GM18505 (cell line): ENCODE results near the gene ASPHD2.

Experiments used
- ATAC-seq: cut with Tn5 transposase; IDR thresholded peaks from one replicate; pipeline ENCODE4 v1.9.1; 2021; ENCODE audit not compliant: unreplicated experiment
- POLR2A ChIP-seq: IDR thresholded peaks from 4 replicates; pipeline ENCODE4 v1.6.1; 2011; ENCODE audit warnings: borderline replicate concordance; ENCODE audit not compliant: insufficient read depth, insufficient read length; ENCODE audit errors: extremely low read depth

ASPHD2 gene

GRCh38 chr22:26479792-26480610 lies 50.9 kb downstream of the ASPHD2 start:
- ATAC-seq = no peak
- no peak for TF ChIP-seq POLR2A

- ATAC-seq = no peak
- no peak for TF ChIP-seq POLR2A
Observed at GRCh38 chr22:26480611-26480932, 51.5 kb downstream of the ASPHD2 start.

GRCh38 chr22:26481112-26481693 lies 52.1 kb downstream of the ASPHD2 start:
- no peak for TF ChIP-seq POLR2A
- no peak for ATAC-seq

GRCh38 chr22:26481694-26482093 lies 52.6 kb downstream of the ASPHD2 start:
- peak; percentile 38 for TF ChIP-seq POLR2A
- no peak for ATAC-seq

- no peak for ATAC-seq
- no peak for TF ChIP-seq POLR2A
Observed at GRCh38 chr22:26482161-26482560, 53.1 kb downstream of the ASPHD2 start.

- TF ChIP-seq POLR2A = no peak
- ATAC-seq = no peak
Observed at GRCh38 chr22:26483043-26483438, 54.0 kb downstream of the ASPHD2 start.

- peak; percentile 69 for ATAC-seq
Observed at GRCh38 chr22:26483439-26484359, 54.6 kb downstream of the ASPHD2 start, which contains the start of the genes HPS4 and SRRD. HPS4 (minus strand) TSS chr22:26483783; CDS start chr22:26481762, 2,021 bp downstream. SRRD (plus strand) TSS chr22:26483877; CDS start chr22:26483891, 14 bp downstream.

GRCh38 chr22:26484360-26484706 lies 55.3 kb downstream of the ASPHD2 start:
- TF ChIP-seq POLR2A = no peak
- ATAC-seq = no peak

More at GRCh38 chr22:26483439-26484359, 54.6 kb downstream of the ASPHD2 start, which contains the start of the genes HPS4 and SRRD:
- peak; percentile 87 for TF ChIP-seq POLR2A

- TF ChIP-seq POLR2A = no peak
Observed at GRCh38 chr22:26485013-26485412, 56.0 kb downstream of the ASPHD2 start.

GRCh38 chr22:26485806-26486390 lies 56.8 kb downstream of the ASPHD2 start:
- no peak for ATAC-seq
- no peak for TF ChIP-seq POLR2A

More at GRCh38 chr22:26485013-26485412, 56.0 kb downstream of the ASPHD2 start:
- ATAC-seq = no peak

- ATAC-seq = no peak
- TF ChIP-seq POLR2A = no peak
Observed at GRCh38 chr22:26486394-26486793, 57.3 kb downstream of the ASPHD2 start.

GRCh38 chr22:26487996-26488395 lies 58.9 kb downstream of the ASPHD2 start:
- ATAC-seq = no peak
- no peak for TF ChIP-seq POLR2A
